Inflammatory macrophage treated with lipopolysaccharide for 1 hour (primary cell): Measurements from ENCODE around the gene PTPRT.

Experiments
- DNase-seq, 2 donors: peaks; one replicate each; pipeline ENCODE4 v3.0.0-alpha.2; 2020 to 2022

PTPRT gene

DNA sequence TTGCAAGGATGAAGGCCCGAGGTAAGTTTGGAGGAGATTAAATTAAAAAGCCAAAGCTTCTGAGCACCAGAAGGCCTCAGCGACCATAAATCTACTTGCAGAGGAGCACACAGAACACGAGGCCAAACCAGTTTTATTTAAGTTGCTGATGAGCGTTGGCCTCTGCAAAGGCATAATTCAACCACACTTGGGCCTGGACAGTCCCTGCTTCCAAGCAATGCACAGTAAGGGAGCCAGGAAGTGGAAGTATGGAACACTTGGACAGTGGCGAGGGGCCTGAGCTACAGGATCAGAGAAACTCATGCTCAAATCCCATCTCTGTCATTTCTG is 92.8 kb downstream of the PTPRT start:
- no peak for DNase-seq

DNA sequence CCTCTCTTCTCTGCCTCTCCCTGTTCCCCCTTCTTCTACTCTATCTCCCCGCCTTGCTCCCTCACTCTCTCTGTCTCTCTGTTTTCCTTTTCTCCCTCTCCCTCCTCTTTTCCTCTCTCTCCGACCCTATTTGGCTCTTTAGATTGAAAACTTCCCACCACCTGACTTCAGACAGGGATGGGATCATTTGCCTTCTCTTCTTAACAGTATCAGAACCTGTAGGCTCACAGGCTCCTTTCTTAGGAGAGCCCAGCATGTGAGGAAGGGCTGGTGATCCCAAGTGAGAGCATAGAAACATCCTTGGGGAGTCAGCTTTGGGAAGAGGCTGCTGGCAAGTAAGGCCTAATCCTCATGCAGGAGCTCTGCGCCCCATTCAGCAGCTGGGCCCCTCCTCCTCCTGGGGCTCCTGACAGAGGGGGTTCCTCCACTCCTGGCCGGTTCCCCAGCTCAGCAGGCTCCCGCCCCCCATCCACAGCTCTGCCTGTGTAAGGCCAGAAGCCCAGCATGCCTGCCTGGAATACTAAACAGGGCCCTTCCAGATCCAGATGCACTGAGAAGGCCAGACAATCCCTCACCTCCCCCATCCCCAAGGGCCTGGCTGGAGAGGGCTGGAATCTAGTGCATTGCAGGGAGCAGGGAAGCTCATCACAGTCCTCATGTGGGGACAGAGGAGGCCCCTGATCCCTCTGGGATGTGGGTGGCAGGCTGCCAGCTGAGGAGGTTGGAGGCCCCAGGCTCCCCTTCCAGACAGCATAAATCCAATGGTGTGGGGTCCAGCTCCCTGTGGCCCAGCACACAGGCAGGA is 93.4 kb downstream of the PTPRT start:
- DNase-seq: no peak

- no peak for DNase-seq
Observed at GRCh38 chr20:43095034-43095433, 94.7 kb downstream of the PTPRT start.

- DNase-seq: no peak
Observed at GRCh38 chr20:43092386-43093088, 97.2 kb downstream of the PTPRT start.

DNA sequence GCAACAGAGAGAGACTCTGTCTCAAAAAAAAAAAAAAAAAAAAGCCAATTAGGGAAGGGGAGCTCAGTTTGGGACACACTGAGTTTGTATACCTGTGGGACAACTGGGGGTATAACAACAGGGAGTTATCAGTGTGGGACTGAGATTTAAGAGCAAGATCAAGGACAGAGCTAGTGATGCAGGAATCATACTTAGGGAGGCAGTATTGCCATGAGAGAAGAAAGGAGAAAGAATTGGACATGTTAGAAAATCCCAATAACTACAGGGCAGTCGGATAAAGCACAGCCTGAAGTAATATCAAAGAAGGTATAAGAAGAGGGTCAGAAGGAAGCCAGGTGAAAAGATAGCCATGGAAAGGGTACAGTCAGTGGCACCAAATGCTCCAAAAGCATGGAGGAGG is 121.2 kb downstream of the PTPRT start:
- no peak for DNase-seq

- no peak for DNase-seq
Observed at GRCh38 chr20:43066125-43066524, 123.6 kb downstream of the PTPRT start.

GRCh38 chr20:43065299-43065698 is 124.4 kb downstream of the PTPRT start:
- DNase-seq: no peak

DNA sequence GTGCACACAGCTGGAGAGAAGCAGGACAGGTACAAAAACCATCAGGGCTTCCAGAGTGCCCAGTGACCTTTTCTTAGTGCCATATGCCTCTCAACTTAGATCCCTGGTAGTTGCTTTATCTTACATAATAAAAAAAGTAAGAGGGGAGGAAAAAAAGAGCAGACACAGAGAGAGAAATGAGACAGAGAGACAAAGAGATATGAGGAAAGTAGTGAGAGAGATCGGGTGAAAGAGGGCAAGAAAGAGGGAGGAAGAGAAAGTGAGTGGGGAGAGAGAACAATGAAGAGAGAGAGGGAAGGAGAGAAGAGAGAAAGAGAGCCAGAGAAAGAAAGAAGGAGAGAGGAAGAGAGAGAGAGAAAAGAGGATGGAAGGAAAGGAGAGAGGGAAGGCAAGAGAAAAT is 131.6 kb downstream of the PTPRT start:
- DNase-seq: no peak

DNA sequence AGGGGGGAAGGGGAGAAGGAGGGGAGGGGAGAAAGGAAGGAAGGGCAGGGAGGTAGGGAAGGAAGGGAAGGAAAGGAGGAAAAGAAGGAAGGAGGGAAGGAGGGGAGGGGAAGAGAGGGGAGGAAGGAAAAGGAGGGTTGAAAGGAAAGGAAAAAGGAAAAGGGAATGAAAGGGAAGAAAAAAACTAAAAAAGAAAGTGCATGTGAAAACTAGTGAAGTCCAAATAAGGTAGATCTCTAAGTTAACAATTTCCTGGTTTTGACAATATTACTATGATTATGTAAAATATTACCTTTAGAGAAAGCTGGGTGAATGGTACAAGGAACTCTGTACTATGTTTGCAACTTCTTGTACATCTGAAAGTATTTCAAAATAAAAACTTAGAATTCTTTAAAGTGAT is 132.4 kb downstream of the PTPRT start:
- DNase-seq: no peak

GRCh38 chr20:43055181-43055884 is 134.4 kb downstream of the PTPRT start:
- no peak for DNase-seq

GRCh38 chr20:43052532-43052931 is 137.2 kb downstream of the PTPRT start:
- no peak for DNase-seq

DNA sequence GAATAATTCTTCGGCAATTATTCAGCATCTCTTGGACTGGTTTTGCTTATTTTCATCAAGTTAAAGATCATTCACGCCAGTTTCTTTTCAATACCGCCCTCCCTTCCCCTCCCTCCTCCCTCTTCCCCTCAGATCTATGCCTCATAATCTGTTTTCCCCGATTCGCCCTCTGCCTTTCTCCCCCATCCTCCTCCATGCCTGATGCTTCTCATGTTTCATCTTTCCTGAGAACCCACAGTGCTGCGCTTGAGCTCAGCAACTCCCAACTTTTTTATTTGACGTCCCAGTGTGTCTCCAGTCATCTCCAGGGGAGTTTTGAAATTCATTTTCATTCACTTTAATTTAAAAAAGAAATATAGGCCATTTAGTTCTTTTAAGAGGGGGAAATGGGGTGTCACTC is 142.7 kb downstream of the PTPRT start:
- DNase-seq: no peak

DNA sequence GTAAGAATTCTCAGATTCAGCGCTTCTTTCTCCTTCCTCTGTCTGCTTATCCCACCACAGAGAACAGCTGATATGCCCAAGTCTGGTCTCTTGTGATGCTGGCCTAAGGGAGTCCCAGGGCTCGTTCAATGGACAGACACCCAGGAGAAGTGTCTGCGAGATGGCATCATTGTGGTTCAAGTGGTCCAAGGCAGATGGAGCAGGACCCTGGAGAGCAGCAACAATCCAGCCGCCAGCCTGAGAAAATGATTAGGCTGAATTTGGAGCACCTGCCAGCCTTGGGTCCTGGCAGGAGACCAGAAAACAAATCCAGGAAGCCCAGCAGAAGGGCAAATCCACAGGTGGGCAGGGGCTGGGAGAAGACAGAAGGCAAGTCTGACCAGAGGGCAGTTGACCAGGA is 145.8 kb downstream of the PTPRT start:
- DNase-seq: no peak

- DNase-seq: peak in 1 of 2 donors; percentile 1
Observed at GRCh38 chr20:43040427-43040826, 149.3 kb downstream of the PTPRT start.

GRCh38 chr20:43037605-43038309 is 151.9 kb downstream of the PTPRT start:
- no peak for DNase-seq

DNA sequence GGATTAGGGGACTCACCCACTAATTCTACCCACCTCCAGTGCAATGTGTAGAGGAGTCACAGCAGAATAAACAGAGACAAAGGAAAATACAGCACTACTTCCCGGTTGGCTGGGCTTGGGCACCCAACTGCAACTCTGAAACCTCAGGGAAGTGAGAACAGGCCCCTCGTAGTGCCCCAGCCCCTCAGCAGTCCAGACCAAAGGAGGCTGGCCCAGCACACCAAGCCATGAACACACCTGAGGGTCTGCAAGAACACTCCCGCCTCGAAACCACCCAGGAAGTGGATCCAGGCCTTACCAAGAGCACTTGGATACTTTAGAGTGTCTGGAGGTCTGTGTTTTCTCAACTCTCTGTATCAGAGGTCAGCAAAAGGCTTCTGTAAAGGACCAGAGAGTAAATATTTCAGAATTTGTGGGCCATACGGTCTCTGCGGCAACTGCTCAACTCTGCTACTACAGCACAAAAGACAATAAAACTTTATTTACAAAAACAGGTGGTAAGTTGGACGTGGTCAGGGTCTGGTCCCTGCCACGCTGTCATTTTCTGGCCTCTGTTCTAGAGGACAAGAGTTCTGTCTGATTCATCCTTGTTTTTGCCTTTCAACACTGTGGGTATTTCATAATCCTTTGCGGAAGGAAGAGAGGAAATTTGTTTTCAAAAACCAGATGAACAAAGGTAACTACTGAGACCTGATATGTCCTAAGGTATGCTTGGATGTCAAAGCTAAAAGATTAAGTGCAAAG is 154.6 kb downstream of the PTPRT start:
- no peak for DNase-seq

DNA sequence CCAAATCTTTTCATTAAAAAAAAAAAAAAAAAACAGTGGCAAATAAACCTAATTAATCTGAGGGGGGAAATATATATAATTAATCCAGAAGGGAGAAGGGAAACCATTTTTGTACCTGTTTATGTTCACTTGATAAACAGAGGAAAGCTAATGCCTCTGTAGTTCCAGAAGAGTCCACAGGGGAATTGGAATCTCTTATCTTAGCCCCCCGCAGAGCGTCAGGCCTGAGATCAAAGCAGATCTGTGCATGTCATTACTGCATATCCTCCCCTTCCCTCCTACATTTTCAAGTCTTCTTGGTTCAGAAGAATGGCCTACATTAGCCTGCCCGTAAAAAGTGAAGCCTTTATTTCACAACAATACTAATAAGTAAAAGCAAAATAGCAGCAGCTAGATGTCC is 157.2 kb downstream of the PTPRT start:
- DNase-seq: no peak

DNA sequence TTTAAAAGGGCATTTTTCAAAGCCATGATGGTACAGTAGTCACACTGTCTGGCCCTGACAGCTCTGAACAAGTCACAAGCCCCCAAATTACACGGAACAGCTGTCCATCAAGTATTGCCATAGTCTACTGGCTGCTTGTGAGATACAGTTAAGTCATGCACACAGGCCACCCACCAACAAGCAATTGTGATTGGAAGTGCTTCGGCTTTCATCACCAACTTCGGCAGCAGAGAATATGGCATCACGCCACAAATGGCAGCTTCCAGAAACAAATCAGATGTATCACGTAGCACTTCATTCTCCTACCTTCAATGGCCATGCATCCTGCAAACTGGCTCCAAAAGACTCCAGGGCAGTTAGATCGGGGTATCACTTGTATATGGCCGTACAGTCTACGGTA is 160.5 kb downstream of the PTPRT start:
- DNase-seq: no peak

GRCh38 chr20:43028470-43028869 is 161.2 kb downstream of the PTPRT start:
- DNase-seq: no peak

- DNase-seq: no peak
Observed at GRCh38 chr20:43023836-43024235, 165.9 kb downstream of the PTPRT start.

- no peak for DNase-seq
Observed at GRCh38 chr20:43022568-43022967, 167.1 kb downstream of the PTPRT start.

DNA sequence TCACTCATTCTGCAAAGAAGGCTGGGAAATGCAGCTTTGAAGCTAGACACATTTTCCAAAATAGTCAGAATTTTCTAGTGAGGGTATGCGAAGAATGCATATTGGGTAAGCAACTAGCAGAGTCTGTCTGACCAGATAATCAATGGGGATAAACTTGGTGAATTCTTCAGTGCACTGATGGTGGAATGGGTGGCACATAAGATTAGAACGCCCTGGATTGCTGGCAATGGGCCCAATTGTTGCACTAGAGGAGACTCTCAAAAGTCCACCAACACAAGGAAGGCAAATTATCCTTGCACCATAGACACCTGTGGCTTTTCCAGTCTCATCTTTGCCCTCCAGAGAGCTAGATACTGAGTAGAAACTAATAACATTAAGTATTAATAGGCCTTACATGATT is 167.6 kb downstream of the PTPRT start:
- DNase-seq: no peak
